Measurements from ENCODE around the gene AASS. TPM values are rescaled to one million over a fixed set of nuclear protein-coding genes. Genes with fewer than 3 reads are reported as not detected.

AASS gene
- total RNA-seq: 100 to 1,000 TPM in 1 of 4 donors, 10 to 100 TPM in 3; 52.5 to 128 (median 67.1) TPM

DNA sequence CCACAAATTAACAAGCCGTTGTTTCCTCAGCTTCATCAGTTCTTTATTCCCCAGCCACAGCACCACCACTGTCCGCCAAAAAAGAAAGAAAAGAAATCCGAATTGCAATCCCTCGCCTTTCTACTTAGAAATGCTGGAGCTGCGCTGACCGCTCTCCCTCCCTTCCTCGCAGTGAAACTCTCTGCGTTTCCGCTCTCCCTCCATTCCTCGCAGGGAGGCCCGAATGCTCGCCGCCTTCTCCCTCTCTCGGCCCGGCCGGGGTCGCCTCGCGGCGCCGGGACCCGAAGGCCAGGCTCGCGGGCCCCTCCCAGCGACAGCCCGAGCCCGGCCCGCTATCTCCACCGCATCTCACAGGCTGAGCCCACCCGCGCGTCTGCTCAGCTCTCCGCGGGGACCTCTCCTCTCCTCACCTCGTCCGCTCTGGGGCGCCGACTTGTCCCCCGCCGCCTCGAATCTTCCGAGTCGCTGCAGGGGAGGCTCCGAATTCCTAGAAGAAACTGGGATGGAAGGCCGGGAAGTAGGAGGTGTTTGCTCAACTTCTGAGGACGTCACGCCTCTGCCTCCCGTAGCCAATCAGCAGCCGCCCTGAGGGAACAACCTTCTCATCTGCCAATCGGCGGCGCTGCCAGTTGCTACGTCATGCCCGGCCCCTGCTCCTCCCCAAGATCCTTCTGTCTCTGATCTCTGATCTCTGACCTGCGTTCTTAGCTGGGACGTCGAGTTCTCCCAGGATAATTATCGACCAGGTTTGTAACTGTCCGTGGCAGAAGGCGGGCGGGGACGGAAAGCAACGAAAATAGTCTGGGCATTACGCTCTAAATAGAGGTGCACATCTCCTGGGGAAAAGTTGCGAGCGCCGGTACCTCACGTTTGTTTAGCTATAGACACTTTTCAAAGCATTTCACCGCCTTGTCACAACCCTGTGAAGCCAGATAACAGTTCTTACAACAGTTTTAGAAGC, at the start of gene AASS:
TSS of gene AASS (minus strand) at position 499 of the 961 bp plus-strand sequence. CDS start 10,523 bp downstream, outside the sequence.
- TF ChIP-seq, protein P1, sequence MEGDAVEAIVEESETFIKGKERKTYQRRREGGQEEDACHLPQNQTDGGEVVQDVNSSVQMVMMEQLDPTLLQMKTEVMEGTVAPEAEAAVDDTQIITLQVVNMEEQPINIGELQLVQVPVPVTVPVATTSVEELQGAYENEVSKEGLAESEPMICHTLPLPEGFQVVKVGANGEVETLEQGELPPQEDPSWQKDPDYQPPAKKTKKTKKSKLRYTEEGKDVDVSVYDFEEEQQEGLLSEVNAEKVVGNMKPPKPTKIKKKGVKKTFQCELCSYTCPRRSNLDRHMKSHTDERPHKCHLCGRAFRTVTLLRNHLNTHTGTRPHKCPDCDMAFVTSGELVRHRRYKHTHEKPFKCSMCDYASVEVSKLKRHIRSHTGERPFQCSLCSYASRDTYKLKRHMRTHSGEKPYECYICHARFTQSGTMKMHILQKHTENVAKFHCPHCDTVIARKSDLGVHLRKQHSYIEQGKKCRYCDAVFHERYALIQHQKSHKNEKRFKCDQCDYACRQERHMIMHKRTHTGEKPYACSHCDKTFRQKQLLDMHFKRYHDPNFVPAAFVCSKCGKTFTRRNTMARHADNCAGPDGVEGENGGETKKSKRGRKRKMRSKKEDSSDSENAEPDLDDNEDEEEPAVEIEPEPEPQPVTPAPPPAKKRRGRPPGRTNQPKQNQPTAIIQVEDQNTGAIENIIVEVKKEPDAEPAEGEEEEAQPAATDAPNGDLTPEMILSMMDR (IDR thresholded peaks at IDR 0.05; ENCODE audit: low read depth): no peak

DNA sequence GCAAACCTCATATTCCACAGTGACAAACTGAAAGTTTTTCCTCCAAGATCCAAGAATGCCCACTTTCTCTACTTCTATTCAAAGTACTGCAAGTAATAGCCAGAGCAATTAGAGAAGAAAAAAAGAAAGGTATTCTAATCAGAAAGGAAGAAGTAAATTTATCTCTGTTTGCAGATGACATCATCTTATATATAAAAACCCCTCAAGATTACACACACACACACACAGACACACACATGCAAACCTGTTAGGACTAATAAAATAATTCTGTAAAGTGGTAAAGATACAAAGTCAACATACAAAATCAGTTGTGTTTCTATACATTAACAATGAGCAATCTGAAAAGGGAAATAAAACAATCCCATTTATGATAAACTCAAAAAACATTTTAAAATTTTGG, 44.7 kb upstream of the AASS start:
- TF ChIP-seq, protein P1 (IDR thresholded peaks at IDR 0.05; ENCODE audit: low read depth): no peak

DNA sequence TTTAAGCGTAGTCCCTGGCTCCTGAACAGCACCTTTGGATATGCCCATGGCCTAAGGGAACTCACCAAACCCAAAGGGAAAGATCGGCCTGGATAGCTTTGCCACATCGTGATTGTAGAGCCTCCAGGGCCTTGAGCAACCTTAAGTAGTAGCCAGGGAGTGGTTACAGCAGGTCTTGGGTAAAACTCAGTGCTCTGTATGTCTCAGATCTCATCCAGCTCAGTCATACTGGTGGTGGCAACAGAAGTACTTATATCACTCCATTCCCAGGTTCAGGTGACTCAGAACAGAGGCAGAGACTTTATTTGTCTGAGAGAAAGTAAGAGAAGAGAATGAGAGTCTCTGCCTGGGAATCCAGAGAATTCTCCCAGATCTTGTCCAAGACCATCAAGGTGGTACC, 39.1 kb upstream of the AASS start:
- TF ChIP-seq, protein P1 (IDR thresholded peaks at IDR 0.05; ENCODE audit: low read depth): no peak

DNA sequence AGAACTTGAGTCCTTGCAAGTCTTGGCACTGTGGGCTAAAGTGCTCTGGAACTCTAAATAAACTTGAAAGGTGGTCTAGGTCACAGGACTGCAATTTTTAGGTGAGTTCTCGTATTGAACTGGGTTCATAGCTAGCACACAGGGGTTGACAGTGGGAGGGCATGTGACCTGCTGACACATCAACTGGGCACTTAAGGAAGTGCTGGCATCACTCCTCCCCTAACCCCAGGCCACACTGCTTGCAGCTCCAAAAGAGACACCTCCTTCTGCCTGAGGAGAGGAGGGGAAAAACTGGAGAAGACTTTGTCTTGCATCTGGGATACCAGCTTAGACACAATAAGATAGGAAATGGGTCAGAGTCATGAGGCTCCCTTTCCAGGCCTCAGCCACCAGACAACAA, 38.0 kb upstream of the AASS start:
- TF ChIP-seq, protein P1 (IDR thresholded peaks at IDR 0.05; ENCODE audit: low read depth): no peak

DNA sequence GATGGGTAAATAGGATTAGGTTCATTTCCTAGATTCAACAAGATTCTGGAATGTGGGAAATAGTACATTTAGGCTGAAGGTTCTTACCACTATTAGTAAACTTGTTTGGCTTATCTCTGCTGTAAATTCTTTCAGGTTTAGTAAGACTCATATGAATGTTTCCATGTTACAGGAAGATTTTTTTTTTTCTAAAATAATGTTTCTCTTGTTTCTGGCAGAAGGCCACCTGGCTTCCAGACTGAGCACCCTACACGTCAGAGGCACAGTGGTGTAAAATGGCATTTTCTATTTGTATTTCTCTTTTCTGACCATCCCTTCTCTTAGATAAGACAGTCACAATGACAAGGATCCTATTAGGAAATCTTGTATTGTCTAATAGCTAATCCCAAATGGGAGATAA, 22.7 kb upstream of the AASS start:
- TF ChIP-seq, protein P1 (IDR thresholded peaks at IDR 0.05; ENCODE audit: low read depth): no peak

DNA sequence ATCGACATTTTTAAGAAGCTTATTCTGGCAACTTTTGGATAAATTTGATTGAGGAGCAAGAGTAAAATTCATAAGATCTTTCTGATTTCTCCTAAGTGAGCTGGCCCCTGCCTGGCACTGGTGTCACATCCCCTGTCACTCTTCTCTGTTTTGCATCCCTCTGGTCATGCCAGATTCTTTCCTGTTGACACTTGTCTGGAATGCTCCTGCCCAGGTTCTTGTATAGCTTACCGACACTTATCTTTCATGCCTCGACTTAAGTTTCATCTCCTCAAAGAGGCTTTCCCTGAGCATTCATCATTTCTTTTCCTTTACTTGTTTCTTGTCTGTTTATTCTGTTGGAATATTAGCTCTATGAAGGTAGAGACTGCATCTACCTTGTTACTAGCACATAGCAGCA, 22.2 kb upstream of the AASS start:
- TF ChIP-seq, protein P1 (IDR thresholded peaks at IDR 0.05; ENCODE audit: low read depth): no peak

DNA sequence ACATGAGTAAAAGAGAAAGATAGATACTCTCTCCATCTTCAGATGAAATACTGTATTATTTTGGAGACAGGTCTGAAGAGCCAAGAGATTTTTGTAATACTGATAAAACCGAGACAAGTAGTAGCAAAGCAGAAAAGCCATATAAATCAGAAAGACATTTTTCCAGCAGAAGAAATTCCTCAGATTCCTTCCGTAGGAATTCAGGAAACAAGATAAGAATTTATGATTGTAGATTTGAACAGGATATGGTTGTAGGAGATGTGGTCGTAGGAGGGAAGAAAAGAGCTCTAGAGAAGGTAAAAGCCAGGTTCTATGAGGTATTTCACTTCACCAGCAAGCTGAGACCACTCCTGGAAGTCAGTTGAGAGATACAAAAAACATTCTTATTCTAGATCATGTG, 17.6 kb upstream of the AASS start:
- TF ChIP-seq, protein P1 (IDR thresholded peaks at IDR 0.05; ENCODE audit: low read depth): no peak

Data from subcutaneous adipose tissue (tissue), 4 donors.